Measurements from ENCODE around the gene PLPP2.
"Not testable (repeated sequence)": the region's sequence is repeated elsewhere in the genome, so short reads cannot be mapped to it uniquely, and the experiment has no call there.

Gene PLPP2

DNA sequence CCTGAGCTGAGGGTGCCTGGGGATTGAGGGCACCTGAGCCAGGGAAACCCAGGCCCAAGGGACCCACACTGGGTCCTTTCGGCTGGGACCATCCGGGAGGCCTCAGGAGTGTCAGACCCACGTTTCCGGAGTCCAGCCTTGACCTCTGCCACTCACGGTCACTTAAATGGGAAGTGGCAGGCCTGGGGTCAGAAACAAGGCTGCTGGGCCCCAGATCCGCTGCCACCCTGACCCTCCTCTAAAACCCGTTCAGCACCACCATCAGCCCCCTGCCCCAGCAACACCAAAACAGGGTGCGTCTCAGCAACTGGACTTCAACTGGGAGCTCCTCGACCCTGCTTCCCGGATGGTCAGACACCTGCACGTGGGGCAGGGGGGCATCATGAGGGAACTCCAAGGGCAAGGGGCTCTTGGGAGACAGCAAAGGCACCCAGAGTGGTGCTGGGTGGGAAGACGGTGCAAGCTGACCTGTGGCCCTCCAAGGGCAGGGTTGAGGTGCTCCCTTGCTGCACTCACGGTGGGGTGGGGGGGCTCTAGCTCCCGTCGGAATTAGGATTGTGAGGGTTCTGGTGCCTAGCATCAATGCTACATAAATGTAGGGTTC is 1.2 kb upstream of the PLPP2 start:
- no peak for DNase-seq

DNA sequence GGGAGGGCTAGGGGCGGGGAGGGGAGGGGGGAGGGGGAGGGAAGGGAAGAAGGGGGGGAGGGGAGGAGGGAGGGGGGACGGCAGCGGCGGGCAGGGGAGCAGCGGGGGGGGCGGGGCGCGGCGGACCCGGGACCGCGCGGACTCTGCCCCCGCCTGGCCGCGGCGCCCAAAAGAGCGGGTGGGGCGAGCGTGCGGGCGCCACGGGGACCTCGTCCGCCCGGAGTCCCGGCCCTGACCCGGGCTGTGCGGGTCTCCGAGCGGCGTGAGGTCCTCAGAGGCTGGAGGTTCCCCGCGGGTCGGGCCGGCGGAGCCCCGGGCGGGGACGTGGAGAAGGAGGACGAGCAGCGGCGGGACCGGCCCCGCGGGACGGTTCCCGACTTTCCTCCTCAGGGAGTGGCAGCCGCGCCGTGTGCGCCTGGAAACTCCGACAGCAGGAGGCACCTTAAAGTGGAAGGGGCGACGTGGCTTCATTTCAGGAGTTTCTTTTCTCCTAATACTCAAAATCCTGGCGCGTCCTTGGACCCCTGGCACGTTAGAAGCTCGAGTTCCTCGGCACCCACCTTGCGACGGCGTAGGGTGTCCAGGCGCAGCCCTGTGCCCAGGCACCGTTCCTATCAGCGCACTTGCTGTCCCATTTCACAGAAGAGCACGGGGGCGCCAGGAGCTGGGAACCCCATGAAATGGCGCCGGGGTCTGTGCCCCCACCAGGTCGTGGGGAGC is 518 bp upstream of the PLPP2 start:
- no peak for DNase-seq

DNA sequence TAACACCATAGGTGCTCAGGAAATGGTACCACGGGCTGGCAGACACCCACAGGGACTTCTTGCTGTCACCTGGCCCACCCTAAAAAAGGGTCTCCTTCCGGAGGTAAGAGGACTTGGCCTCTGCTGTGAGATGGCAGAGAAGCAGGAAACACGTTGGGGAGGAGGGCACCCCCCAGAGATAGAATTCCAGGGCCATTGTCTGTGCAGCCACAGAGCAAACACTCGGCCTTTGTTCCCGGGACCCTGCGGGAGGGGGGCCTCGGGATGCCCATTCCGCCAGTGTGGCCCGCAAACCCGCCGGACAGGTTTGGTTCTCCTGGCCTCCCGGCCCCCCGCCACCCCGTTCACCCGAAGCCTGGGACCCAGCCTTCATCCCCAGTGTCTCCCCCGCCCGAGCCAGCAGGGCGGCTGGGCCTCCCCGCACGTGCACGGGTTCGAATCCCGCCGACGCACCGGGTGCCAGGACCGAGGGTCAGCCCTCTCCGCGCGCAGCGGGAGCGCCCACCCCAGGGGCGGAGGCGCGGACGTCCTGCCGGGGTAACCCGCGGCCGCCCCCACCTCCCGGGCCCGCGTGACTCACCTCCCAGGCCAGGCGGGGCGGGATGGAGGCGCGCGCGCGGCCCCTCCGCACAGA is 714 bp downstream of the PLPP2 start:
- DNase-seq, result peak in 1 of 2 experiments; percentile 41

DNA sequence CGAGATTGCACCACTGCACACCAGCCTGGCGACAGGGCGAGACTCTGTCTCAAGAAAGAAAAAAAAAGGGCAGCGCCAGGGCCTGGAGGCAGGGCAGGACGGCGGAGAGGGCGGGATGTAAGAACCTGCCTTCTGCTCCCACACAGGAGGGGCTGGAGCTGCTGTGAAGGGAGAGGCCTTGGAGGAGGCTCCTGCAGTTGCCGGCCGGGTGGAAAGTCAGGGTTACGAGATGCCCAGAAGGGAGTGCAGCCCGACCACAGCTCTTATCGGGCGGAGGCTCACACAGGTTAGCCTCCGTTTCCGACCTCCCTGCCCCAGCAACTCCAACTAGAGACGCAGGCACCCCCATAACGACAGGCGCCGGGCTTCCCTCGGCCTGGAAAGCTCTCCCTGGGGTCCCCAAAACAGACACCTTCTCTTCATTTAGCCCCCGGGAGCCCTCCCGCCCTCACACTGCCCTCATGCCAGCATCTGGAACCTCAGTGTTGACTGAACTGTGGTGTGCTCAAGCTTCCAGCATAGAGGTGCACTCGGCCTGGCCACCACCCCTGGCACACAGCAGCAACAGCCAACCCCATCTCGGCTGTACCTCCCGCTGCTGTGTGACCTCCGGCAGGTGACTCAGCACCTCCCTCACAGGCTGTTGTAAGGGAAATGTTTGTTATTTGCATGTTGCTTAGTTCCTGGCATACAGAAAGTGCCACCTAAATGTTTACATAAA is 1.4 kb downstream of the PLPP2 start:
- DNase-seq, result peak in 1 of 2 experiments; percentile 54

DNA sequence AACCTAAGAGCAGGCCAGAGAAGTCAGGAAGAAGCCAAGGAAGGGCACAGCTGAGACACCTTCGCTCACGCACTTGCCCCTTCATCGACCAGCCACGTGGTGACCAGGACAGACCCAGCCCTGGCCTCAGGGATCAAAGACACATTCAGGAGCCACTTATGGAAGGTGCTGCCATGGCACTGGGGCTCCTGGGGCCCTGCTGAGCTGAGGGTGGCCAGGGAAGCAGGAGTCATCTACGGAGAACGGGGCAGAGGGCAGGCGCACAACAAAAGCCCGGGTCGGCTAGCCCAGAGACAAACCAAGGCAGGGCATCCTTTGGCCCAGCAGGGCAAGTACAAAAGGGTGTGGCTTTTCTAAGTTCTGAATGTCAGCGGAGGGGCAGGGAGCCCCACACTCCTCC is 2.3 kb downstream of the PLPP2 start:
- DNase-seq, result no peak

- no peak for DNase-seq
Measured at GRCh38 chr19:287381-287871, 3.8 kb downstream of the PLPP2 start.

- DNase-seq, result no peak
Measured at GRCh38 chr19:283395-283794, 7.8 kb downstream of the PLPP2 start.

GRCh38 chr19:282501-282900 is 8.7 kb downstream of the PLPP2 start:
- no peak for DNase-seq

- no peak for DNase-seq
Measured at GRCh38 chr19:281992-282391, 9.2 kb downstream of the PLPP2 start.

GRCh38 chr19:281156-281853 is 9.9 kb downstream of the PLPP2 start:
- no peak for DNase-seq

- DNase-seq, result no peak
Measured at GRCh38 chr19:280541-281009, 10.6 kb downstream of the PLPP2 start.

- no peak for DNase-seq
Measured at GRCh38 chr19:279656-280055, 11.5 kb downstream of the PLPP2 start.

GRCh38 chr19:279231-279630 is 12.0 kb downstream of the PLPP2 start:
- DNase-seq, result no peak

GRCh38 chr19:277581-278165 is 13.5 kb downstream of the PLPP2 start:
- no peak for DNase-seq

GRCh38 chr19:277131-277530 is 14.1 kb downstream of the PLPP2 start:
- no peak for DNase-seq

GRCh38 chr19:275958-276646 is 15.1 kb downstream of the PLPP2 start:
- no peak for DNase-seq

GRCh38 chr19:275000-275399 is 16.2 kb downstream of the PLPP2 start:
- no peak for DNase-seq

DNA sequence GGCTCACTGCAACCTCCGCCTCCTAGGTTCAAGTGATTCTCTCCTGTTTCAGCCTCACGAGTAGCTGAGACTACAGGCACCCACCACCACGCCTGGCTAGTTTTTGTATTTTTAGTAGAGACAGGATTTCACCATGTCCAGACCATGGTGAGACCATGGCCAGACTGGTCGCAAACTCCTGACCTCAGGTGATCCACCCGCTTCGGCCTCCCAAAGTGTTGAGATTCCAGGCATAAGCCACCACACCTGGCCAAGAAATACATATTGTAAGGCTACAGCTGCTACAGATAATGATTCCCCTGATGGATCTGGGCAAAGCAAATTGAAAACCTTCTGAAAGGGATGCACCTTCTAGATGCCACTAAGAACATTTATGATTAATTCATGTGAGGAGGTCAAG is 17.8 kb downstream of the PLPP2 start:
- DNase-seq, result no peak

DNA sequence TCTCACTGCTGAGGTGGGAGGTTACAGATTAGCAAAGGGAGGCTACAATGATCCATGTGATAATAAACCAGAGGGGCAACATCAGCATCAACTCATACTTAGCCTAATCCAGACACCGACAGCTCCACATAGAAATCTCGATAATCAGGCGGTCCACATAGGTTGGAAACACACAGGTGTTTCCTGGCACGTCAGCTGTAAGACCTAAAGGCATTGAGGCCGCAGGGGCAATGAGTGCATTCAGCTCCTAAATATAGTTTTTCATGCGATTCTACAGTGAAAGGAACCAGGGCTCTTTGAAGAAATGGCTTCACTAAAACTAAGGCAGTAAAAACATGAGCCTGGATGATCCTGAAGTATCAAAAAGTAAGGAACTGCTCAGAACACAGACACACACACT is 19.3 kb downstream of the PLPP2 start:
- no peak for DNase-seq

DNA sequence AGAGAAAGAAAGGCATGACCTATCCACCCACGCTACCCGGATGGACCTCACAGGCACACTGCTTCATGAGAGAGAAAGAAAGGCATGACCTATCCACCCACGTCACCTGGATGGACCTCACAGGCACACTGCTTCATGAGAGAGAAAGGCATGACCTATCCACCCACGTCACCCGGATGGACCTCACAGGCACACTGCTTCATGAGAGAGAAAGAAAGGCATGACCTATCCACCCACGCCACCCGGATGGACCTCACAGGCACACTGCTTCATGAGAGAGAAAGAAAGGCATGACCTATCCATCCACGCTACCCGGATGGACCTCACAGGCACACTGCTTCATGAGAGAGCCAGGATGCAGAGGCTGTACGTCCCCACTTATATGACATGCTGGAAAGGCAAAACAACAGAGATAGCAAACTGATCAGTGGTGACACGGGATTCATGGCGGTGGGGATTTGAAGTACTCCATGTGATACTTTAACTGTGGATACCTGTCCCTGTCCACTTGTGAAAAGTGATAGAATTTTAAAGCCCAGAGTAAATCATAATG is 20.4 kb downstream of the PLPP2 start:
- not testable (repeated sequence) for DNase-seq

DNA sequence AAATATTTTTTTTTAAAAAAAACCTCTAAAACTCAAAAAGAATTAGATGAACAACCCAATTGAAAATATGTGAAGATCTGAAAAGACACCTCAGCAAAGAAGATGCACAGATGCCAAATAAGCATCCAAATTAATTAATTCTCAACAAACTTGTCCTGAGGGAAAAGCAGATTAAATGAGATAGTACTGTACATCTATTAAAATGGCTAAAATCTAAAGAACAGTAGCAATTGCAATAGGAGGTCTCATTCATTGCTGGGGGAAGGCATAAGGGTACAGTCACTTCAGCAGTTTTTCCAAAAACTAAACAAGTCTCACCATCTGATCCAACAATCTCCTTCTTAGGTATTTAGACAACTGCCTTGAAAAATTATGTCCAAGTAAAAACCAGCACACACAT is 22.0 kb downstream of the PLPP2 start:
- no peak for DNase-seq

Data from activated T-cell treated with anti-CD3 and anti-CD28 coated beads, Interleukin-2, amount 50 U/mL, for 48 hours (primary cell).